HL-60 (cell line): ENCODE results near the gene STXBP5.

Experiments used
- CTCF ChIP-seq: IDR thresholded peaks from one replicate; pipeline ENCODE4 v1.5.1; 2011; ENCODE audit warnings: low read length, control low read depth, inconsistent platforms; ENCODE audit not compliant: insufficient read depth
- GABPA ChIP-seq: IDR thresholded peaks from 2 replicates; pipeline ENCODE4 v1.6.1; 2012; ENCODE audit warnings: low read depth
- REST ChIP-seq: IDR thresholded peaks from 2 replicates; pipeline ENCODE4 v1.6.1; 2012; ENCODE audit warnings: low read depth; ENCODE audit not compliant: insufficient replicate concordance

- TF ChIP-seq GABPA (no peak), CTCF (no peak), REST (no peak)
Measured at GRCh38 chr6:147262946-147263345, 58.7 kb downstream of the STXBP5 start.
